GM19239 (cell line): ENCODE measurements around the gene EVA1B.
A peak's percentile ranks its signal among the peaks of the same experiment; 100 is the strongest.

Experiments
- DNase-seq: peaks from one replicate; pipeline ENCODE4 v3.0.0; 2011; ENCODE audit warnings: low spot score; ENCODE audit not compliant: insufficient read length
- FAIRE-seq: peaks from 2 replicates; lab custom pipeline; 2011; peaks lifted over from hg19 to GRCh38; lab: Jason Lieb, UNC

The EVA1B gene

DNA sequence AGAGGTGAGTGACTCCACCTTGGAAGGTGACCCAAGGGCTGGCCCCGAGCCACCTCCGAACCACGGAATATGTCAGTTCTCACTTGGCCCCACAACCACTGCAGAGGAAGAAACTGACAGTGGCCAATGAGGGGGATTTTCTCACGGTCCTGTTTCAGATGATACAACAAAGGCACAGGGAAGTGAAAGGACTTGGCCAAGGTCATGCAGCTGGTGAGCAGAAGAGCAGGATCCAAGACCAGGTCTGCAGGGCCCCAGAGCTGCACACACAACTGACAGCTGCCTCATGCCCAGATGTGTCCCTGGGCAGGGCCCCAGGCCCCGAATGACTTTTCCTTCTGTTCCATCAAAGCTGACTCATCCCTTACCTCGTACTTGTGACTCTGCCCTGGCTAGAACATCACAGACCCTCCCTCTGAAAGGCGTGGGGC, 25.8 kb upstream of the EVA1B start:
- FAIRE-seq (peak; percentile 97), DNase-seq (peak; percentile 70)

DNA sequence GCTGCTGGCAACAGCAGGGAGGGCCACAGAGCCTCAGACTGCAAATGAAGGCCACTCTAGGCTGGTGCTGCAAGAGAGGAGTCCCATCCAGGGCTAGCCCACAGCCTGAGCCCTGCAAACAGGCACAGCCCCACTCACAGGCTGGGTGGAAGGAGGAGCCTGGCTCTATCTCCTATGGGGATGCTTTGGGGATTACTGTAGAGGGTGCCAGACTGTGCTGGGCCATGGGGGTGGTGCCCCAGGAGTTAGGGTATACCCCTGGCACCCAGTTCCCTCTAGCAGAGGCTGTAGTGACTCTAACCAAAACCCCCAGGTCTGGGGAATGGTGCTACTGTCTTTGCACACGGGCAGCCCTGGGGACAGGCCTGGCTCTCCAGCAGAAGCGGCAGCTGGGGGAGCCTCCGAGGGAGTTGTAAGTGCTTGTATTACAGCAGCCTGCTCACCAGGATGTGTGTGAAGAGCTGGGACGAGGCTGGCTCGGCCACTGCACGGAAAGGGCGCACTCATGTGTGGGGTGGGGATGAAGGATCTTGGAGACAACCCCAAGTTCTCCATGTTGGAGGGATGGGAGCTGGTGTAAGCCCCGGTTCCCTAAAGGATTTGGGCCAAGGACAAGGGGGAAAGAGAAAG, 23.4 kb upstream of the EVA1B start:
- DNase-seq (no peak), FAIRE-seq (no peak)

DNA sequence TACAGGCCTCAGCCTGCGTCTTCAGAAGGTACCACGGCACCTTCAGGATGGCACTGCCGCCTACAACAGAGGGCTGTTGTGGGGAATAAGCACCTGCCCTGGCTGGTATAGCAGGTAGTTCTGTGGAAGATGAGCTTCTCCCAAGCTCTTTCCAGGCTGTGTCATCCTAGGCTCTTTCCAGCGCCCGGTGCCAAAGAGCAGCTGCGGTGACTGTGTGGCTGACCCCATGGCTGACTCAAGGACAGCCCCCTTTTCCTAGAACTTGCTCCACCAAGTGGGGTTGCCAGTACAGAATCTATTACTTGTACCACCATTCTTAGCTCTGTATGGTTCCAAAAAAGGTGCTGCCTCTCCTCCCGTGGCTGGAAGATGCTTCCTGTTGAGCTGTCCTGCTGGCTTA, 21.9 kb upstream of the EVA1B start:
- FAIRE-seq = no peak

GRCh38 chr1:36344395-36344680, 20.9 kb upstream of the EVA1B start:
- FAIRE-seq = no peak
- no peak for DNase-seq

More for the DNA sequence above, 21.9 kb upstream of the EVA1B start:
- no peak for DNase-seq

DNA sequence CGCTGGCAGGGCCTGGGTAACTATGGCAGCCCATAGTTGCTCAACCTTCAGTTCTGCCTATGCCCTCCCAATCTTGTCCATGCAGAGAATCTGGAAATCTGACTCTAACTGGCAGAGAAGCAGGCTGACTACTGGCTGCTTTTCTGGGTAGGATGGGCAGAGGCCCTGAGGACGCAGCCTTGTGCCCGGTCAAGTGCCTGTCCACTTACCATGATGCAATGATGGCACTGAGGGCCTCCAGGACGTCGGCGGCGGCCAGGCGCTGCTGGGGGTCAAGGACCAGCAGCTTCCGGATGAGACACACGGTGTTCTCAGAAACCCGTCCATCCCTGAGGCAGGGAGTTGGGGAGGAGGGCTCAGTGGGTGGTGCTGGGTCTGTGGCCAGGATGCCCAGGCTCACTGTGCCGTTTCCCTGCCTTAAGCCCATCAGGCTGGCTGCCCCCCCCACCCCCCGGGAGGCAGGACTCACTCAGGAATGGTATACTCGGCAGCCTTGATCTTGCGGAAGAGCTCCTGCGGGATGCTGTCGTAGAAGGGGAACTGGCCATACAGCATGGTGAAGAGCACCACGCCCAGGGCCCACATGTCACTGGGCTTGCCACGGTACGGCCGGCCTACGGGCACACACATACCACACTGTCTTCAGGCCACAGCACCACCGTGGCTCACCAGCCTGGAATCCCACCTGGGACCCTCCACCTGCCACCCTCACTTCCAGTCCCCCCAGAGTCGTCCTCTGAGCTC, 20.4 kb upstream of the EVA1B start:
- FAIRE-seq = no peak
- no peak for DNase-seq

GRCh38 chr1:36342426-36343185, 19.2 kb upstream of the EVA1B start:
- FAIRE-seq = peak; percentile 56
- no peak for DNase-seq

DNA sequence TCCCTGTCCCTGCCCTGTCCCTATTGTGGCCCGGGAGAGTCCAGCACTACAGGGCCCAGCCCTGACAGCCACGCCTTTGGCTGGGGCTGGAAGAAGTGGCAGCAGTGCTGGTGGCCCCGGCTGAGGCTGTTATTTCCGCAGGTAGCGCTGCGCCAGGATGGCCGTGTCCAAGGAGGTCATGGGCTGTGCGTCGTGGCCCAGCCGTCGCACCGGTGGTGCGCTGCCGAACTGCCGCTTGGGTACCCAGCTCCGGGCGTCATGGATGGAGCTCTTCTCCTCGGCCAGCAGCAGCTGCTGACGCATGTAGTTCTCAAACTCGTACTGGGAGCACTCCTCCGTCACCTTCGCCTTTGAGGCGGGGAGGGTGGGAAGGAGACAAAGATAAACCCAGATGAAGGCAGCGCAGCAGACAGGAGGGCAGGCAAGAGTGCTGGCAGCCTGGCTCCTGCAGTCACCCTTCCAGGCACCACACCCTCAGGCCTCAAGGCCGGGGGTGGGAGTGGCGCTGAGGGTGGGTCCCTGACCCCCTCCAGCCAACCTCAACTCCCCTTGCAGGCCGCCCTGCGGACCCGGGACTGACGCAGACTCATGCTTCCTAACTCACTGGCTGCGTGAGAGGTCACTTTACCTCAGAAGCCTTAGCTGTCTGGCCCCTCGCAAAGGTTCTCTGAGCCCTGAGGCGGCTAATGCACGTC, 18.3 kb upstream of the EVA1B start:
- FAIRE-seq (no peak), DNase-seq (no peak)

GRCh38 chr1:36339615-36340014, 16.2 kb upstream of the EVA1B start:
- DNase-seq (no peak), FAIRE-seq (no peak)

DNA sequence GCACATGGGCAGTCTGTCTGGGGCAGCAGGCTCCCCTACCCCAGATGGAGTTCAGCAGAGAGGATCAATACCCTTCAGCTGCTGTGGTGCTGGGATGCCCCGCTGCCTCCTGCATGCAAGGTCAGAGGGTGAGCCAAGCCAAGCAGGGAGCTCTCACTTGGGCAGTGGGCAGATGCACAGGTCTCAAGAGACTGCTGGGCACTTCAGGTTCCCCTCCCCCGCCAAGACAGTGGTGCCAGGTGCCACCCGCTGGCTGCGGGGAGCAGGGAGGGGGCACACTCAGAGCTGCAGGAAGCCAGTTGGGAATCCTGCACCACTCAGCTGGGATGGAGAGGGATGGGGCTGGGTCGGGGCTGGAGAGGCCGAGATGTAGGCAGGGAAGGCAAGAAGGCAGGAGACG, 15.8 kb upstream of the EVA1B start:
- DNase-seq = no peak
- FAIRE-seq = no peak

- FAIRE-seq (no peak), DNase-seq (no peak)
Observed at GRCh38 chr1:36337830-36338229, 14.4 kb upstream of the EVA1B start.

DNA sequence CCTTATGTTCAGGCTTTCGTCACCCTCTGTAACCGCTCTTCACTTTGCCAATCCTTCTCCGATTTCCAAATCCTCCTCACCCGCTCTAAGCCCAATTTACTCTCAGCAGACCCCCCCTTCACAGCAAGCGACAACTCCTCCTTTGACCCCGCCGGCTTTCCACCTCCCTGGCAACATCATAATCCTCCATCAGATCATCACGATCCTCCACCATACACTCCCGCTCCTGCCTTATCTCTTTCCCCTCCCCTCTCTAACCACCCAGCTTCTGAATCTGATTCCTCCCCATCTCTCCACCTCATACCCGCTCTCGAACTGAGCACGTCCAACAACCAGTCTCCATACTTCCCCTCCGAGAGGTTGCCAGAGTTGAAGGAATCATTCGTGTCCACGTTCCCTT, 7.5 kb upstream of the EVA1B start:
- no peak for DNase-seq
- no peak for FAIRE-seq

DNA sequence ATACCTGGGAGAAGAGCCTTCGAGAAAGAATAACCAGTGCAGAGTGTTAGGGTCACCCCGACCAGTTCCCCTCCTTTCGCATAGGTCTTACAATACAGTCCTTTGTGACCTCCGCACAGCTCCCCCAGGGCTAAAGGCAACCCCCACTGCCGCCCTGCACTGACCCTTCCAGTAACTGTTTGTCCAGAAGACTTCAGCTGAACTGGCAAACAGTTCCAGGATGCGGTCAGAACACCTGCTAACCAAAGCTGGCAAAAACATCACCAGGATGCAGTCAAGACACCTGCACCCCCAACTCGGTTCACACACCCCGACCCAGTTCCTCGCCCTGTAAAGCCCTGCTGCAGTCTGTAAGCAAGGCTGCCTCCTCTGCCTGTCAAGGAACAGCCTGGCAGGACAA, 6.4 kb upstream of the EVA1B start:
- DNase-seq (no peak), FAIRE-seq (no peak)

DNA sequence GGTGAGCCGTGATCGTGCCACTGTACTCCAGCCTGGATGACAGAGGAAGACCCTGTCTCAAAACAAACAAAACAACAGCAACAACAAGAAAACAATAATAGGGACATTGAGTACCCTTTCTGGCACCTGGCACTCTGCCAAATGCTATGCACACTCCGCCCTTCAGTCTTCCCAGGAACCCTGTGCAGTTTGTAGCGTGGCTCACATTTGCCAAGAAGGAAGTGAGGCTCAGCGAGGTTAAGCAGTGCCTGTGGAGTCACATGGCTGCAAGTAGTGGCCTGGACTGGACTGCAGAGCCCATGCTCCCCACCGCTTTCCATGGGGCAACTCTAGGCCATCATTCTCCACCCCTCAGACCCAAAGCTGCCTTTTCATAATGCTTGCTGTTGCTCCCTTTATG, 5.3 kb upstream of the EVA1B start:
- FAIRE-seq (no peak), DNase-seq (no peak)

- DNase-seq = no peak
- no peak for FAIRE-seq
Observed at GRCh38 chr1:36328088-36328480, 4.6 kb upstream of the EVA1B start.

DNA sequence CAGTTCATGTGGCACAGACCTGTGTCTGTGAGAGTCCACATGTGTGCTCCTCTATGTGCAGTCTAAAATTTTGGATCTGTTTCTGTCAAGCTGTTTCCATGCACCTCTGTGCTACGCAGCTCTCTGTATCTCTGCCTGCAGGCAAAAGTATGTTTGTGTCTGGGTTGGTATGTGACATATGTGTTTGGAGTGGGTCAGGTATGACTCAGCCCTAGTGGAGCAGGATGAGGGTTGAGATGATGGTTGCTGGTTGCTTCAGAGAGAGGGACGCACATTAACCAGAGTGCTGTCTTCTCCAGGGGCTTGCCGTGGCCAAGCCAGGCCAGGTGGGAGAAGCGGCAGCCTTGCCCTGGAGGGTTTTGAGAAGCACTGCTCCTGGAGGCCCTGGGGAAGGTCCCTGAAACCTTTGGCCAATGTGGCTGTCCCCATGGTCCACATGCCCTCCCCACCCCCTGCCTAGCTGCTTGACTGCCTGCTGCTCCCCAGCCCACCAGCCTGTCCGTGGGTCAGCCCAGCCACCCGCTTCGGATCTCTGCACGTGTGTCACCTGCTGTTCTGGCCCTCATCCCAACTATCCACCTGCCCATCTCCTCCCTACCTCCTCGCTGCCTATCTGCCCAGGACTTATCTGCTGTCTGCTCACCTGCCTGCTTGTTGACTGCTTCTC, 4.1 kb upstream of the EVA1B start:
- FAIRE-seq = no peak
- DNase-seq = no peak

DNA sequence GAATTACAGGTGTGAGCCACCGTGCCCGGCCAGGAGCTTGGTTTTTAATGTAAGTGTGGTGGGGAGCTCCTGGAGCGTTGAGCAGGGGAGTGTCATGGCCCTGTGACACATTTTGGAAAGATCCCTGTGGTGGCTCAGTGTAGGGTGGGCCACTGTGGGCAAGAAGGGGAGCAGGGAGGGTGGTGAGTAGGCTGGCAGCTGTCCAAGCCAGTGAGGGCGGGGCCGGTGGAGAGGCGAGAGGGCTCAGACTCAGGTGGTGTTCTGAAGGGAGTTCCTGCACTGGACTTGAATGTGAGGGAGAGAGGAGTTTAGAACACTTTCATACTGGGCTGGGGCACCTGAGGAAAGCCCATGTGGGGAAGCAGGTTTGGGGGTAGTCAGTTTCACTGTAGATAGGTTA, 3.1 kb upstream of the EVA1B start:
- FAIRE-seq (no peak), DNase-seq (no peak)

- FAIRE-seq (no peak), DNase-seq (no peak)
Observed at GRCh38 chr1:36324353-36324703, 883 bp upstream of the EVA1B start.

DNA sequence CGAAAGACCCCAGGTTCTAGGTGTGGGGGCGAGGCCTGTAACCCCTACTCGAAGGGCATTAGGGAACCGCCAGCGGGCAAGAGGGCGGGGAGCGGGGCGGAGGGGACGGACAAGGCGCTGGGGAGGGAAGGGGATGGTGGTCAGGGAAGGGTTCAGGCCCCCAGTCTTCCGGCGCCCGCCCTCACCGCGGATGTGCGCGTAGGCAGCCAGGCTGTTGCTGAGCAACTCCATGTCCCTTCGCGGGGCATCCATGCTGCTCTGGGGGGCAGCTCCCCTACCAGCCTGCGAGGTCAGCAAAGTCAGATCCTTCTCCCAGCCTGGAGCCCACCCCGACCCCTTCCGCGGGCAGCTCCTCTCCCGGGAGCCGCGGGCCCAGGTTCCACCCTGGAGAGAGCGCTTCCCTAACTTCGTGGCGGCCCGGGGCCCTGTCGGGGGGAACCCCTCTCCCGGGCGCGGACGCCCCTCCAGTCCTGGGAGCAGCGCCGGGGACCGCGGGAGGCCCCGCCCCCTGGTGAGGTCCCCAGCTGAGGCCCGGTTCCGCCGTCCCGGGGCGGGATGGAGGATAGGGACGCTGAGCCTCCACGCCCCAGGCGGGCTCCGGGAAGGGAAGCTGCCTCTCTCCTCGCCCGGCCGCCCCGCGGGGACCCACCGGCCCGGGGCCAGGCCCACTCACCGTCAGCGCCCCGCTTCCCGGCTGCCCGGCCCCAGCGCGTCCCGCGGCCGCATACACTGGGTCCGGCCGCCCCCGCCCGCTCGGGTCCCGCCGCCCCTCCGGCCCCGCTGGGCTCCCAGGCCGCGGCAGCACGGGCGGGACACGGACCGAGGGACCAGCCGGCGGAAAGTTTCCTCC, 434 bp downstream of the EVA1B start:
- peak; percentile 35 for FAIRE-seq
- peak; percentile 63 for DNase-seq

DNA sequence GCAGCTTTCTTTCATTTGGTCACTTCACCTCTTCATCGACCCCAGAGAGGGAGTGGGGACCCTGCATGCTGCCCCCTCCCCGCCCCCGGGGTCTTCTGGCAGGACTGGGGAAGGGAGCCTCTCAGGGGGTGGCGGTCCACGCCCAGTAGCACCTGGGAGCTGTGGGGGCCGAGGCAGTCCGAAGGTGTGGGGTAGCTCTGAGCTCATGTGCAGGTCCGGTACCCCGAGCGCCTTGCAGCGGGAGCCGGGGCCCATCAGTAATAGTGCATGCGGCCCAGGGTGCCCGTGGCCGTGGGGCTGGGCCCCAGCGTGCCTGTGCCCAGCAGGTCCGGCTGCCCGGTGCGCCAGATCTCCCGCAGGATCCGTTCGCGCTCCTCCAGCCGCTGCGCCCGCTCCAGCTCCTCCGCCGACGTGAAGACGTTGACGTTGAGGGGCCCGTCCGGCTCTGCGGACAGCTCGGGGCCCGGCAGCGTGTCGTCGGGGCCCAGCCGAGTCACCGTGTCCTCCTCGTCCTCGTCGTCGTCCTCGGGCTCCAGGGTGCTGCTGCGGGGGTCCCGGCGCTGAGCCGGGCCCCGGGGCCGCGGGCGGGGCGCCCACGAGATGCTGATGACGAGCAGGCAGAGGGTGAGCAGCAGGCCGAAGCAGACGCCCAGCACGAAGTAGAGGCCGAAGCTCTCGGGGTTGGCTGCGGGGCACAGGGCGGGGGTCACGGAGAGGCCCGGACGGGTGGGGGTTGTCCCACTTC, 1.2 kb downstream of the EVA1B start:
- FAIRE-seq (no peak), DNase-seq (no peak)
